GM19193 (cell line): Measurements from ENCODE around the gene AMIGO3.

Source experiments
- POLR2A ChIP-seq: IDR thresholded peaks from 4 replicates; pipeline ENCODE4 v1.6.1; 2011; ENCODE audit not compliant: insufficient read depth, insufficient read length; ENCODE audit errors: extremely low read depth

Gene AMIGO3, protein sequence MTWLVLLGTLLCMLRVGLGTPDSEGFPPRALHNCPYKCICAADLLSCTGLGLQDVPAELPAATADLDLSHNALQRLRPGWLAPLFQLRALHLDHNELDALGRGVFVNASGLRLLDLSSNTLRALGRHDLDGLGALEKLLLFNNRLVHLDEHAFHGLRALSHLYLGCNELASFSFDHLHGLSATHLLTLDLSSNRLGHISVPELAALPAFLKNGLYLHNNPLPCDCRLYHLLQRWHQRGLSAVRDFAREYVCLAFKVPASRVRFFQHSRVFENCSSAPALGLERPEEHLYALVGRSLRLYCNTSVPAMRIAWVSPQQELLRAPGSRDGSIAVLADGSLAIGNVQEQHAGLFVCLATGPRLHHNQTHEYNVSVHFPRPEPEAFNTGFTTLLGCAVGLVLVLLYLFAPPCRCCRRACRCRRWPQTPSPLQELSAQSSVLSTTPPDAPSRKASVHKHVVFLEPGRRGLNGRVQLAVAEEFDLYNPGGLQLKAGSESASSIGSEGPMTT

DNA sequence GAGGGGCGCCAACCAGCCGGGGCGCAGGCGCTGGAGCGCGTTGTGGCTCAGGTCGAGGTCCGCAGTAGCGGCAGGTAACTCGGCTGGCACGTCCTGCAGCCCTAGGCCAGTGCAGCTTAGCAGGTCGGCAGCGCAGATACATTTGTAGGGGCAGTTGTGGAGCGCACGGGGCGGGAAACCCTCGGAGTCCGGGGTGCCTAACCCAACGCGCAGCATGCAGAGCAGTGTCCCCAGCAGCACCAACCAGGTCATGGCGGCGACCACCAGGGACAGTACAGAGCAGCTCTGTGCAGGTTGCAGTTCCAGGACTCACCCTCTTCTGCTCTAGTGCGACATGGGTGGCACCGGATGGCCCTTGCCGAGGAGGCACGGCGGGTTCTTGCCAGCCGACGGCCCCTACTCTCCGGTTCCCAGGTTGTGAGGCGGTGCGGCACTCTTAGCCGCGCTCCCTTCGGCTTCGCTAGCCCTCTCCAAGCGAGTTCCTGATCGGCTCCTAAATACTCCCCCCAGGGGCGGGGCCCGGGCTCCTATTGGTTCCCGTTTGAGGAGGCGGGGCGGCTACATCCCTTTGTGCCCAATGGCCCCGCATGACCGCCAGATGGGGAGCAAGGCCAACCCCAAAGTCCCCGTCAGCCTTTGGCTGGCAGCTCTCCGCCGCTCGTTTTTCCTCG, at the start of gene AMIGO3:
Gene AMIGO3, minus strand, starts transcription at position 471 of the 671 bp plus-strand sequence. Its CDS starts 219 bp downstream, at position 252.
- peak; percentile 76 for TF ChIP-seq POLR2A

GRCh38 chr3:49763981-49764380, 44.5 kb upstream of the AMIGO3 start:
- no peak for TF ChIP-seq POLR2A

GRCh38 chr3:49761661-49762060, 42.2 kb upstream of the AMIGO3 start:
- TF ChIP-seq POLR2A: no peak

- no peak for TF ChIP-seq POLR2A
These were observed 39.7 kb upstream of the AMIGO3 start for GRCh38 chr3:49759226-49759625.

DNA sequence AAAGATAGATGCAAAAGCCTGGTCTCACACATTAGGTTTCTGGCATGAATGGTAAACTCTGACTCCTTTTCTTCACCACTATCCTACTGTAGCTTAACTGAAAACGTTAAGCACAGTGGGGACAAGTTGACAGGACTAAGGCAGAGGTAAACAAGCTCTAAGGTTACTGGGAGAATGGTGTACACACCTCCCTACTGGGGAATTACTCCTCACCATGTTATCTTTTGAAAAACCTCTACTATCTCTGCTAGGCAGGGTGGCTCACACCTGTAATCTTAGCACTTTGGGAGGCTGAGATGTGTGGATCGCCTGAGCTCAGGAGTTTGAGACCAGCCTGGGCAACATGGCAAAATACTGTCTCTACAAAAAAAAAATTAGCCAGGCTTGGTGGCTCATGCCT, 37.7 kb upstream of the AMIGO3 start:
- no peak for TF ChIP-seq POLR2A

DNA sequence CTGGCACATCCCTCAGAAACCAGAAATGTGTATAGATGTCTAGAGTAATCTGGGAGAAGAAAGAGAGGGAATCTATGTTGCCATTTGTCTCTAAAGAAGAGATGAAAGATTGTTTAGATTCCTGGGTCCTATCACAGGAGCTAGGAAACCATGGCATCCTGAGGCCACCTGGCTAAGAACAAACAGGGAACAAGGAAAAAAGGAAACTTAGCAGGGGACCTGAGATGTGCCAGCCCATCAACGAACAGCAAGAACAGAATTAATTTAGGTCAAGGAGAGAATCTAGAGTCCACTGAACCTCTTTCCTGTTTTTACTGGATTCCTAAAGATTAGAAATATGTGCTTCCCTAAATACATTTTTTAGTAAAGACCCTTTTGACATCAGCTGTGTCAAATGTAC, 36.6 kb upstream of the AMIGO3 start:
- no peak for TF ChIP-seq POLR2A

GRCh38 chr3:49754536-49754935, 35.1 kb upstream of the AMIGO3 start:
- TF ChIP-seq POLR2A: no peak

GRCh38 chr3:49751501-49751900, 32.0 kb upstream of the AMIGO3 start:
- TF ChIP-seq POLR2A: no peak

GRCh38 chr3:49750056-49750455, 30.6 kb upstream of the AMIGO3 start:
- TF ChIP-seq POLR2A: no peak

DNA sequence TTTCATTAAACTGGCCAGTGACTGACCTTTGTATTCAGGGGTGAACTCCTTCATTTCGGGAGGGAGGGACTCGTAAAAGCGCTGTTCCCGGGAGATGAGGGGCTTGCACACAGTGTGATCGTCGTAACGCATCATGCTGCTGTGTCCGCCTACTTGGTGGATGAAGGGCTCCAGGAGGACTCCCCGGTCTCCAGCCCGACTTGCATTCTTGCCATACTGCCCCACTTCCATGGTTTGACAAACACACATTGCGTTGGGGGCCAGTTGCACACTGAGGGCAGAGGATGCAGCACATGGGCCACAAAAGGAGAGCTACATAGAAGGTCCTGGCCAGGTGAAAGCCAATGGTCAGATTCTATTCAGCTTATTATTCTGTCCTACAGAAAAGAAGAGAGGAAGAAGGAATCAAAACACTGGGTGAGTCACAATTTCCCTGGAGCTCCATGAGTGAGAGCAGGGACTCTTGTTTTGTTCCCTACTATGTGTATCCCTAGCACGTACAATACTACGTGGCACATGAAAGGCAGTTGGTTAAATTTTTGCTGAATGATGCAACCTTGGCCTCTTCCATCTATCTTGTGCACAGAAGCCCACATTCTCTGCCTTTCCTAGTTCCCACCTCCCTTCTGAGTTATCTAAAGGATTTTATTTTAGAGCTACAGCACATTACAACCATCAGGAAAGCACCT, 28.5 kb upstream of the AMIGO3 start:
- TF ChIP-seq POLR2A: no peak

GRCh38 chr3:49745986-49746385, 26.5 kb upstream of the AMIGO3 start:
- TF ChIP-seq POLR2A: no peak

GRCh38 chr3:49740427-49740826, 20.9 kb upstream of the AMIGO3 start:
- no peak for TF ChIP-seq POLR2A

DNA sequence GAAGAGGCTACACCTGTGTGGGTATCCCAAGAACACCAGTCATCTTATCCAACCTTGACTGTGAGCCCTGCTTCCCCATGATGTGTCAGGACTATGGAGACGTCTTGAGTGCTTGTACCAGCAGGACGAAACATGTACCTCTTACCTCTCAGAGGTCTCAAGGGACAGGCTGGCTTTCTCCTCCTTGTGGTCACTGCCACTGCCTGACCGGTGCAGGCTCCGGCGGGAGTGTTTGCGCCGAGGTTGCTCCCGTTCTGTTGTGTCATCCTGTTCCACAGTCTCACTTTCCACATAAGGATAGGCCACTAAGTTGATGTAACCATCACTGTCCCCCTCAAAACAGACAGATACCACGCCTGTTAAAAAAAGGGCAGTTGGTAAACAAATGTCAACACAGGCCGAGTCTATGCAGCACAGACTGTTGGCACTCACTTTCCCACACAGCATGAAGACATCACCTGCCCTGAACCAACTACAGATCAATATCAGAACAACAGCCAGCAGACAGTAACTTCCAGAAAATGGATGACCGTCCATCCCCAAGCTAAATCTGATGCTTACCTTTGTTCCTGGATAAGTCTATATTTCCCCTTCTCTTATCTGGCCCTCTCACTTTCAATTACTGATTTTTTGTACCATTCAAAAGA, 18.7 kb upstream of the AMIGO3 start:
- no peak for TF ChIP-seq POLR2A

DNA sequence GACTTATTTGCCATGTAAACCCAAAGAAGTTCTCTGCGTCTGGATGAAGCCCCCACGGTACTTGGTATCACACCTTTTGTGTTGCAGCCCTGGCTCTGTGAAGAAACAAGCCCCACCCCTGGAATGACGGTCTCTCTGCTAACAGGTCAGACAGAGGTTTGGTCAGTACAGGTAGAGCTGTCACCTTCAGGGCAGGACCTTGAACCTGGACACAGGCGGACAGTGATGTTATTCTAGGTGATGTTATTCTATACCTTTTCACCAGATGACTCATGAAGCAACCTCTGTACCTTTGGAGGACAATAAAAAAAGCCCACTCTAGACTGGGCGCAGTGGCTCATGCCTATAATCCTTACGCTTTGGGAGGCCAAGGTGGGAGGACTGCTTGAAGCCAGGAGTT, 15.3 kb upstream of the AMIGO3 start:
- TF ChIP-seq POLR2A: no peak

DNA sequence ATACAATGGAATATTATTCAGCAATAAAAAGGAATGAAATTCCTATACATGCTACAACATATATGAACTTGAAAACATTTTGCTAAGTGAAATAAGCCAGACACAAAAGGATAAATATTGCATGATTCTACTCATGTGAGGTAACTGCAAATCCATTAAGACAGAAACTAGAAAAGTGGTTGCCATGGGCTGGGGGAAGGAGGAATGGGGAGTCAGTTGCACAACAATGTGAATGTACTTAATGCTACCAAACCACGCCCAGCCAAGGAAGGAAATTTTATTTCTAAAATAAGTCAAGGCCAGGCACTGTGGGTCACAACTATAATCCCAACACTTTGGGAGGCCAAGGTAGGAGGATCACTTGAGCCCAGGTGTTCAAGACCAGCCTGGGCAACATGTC, 14.1 kb upstream of the AMIGO3 start:
- no peak for TF ChIP-seq POLR2A

DNA sequence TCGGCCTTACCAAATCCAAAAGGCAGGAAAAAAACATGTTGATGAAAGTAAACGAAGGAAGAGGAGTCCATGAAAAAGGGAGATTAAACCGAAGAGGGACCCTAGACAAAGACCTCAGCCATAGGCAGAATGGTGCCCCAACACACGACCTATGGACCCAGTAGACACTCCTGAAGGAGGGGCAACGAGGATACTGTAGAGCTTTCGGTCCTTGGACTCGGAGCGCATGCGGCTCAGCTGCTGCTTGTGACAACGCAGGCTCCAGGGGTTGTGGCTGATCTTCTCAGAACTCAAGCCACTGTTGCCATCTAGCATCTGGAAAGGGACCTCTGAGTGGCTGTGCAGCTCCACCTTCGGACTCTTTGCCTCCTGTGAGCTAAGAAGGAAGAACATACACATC, 13.1 kb upstream of the AMIGO3 start:
- TF ChIP-seq POLR2A: no peak
